GM13976 (cell line): ENCODE measurements around the gene BAZ2B.
"Not testable (repeated sequence)": the region's sequence is repeated elsewhere in the genome, so short reads cannot be mapped to it uniquely, and the experiment has no call there.

Experiments
- DNase-seq: peaks from one replicate; pipeline ENCODE4 v3.0.0; 2012; ENCODE audit warnings: low spot score
- in situ Hi-C: fragments of 300-500 bp; cut with MboI; formaldehyde crosslinking; loops from one replicate; pipeline ENCODE4 v1.12.0; 2022; ENCODE audit warnings: low sequenced_read_pairs, mixed read lengths, inconsistent platforms; ENCODE audit not compliant: unreplicated experiment
- TF ChIP-seq, protein P1 (sequence below): IDR thresholded peaks from 2 replicates; pipeline ENCODE4 v1.5.1; 2012; ENCODE audit warnings: borderline replicate concordance, mild to moderate bottlenecking; ENCODE audit not compliant: insufficient read depth; ENCODE audit errors: extremely low read depth, missing control alignments, control extremely low read depth

Gene BAZ2B

GRCh38 chr2:159366538-159366937, 249.8 kb downstream of the BAZ2B start:
- no peak for DNase-seq
- in situ Hi-C loops = no loop called here

DNA sequence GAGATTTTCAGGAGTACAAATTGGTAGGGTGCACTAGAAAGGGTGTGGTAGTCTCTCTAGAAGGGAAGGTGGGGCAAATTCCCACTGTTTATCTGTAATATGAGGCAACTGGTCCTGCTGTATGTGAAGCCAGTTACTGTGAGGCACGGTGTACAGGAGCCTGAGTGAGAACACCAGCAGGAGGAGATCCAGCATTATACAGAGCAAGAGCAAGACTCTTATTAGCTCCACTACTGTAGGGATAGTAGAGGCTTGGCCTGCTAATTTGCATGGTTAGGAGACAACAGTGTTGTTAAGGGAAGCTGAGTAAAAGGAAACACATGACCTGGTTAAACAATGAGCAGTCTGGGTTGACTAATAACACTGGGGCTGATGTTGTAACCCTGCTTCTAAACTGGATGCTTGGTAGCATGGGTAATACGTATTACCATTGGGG, 253.5 kb downstream of the BAZ2B start:
- TF ChIP-seq, protein P1, sequence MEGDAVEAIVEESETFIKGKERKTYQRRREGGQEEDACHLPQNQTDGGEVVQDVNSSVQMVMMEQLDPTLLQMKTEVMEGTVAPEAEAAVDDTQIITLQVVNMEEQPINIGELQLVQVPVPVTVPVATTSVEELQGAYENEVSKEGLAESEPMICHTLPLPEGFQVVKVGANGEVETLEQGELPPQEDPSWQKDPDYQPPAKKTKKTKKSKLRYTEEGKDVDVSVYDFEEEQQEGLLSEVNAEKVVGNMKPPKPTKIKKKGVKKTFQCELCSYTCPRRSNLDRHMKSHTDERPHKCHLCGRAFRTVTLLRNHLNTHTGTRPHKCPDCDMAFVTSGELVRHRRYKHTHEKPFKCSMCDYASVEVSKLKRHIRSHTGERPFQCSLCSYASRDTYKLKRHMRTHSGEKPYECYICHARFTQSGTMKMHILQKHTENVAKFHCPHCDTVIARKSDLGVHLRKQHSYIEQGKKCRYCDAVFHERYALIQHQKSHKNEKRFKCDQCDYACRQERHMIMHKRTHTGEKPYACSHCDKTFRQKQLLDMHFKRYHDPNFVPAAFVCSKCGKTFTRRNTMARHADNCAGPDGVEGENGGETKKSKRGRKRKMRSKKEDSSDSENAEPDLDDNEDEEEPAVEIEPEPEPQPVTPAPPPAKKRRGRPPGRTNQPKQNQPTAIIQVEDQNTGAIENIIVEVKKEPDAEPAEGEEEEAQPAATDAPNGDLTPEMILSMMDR = no peak
- no peak for DNase-seq
- in situ Hi-C loops = no loop called here

More at GRCh38 chr2:159366538-159366937, 249.8 kb downstream of the BAZ2B start:
- TF ChIP-seq, protein P1 = no peak

- no peak for DNase-seq
- TF ChIP-seq, protein P1 = no peak
- in situ Hi-C loops = no loop called here
Measured at GRCh38 chr2:159362094-159362493, 254.3 kb downstream of the BAZ2B start.

- in situ Hi-C loops, DNase-seq: not testable (repeated sequence)
Measured at GRCh38 chr2:159361603-159362002, 254.7 kb downstream of the BAZ2B start.

DNA sequence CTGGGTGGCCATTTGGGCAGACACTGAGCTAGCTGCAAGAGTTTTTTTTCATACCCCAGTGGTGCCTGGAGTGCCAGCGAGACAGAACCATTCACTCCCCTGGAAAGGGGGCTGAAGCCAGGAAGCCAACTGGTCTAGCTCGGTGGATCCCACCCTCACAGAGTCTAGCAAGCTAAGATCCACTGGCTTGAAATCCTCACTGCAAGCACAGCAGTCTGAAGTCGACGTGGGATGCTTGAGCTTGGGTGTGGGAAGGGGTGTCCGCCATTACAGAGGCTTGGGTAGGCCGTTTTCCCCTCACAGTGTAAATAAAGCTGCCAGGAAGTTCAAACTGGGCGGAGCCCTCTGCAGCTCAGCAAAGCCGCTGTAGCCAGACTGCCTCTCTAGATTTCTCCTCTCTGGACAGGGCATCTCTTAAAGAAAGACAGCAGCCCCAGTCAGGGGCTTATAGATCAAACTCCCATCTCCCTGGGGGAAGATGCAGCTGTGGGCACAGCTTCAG, 260.2 kb downstream of the BAZ2B start:
- no peak for DNase-seq

GRCh38 chr2:159351977-159352376, 264.4 kb downstream of the BAZ2B start:
- no peak for DNase-seq
- TF ChIP-seq, protein P1 = no peak
- in situ Hi-C loops = no loop called here

More for the DNA sequence above, 260.2 kb downstream of the BAZ2B start:
- TF ChIP-seq, protein P1 = no peak
- in situ Hi-C loops = no loop called here

DNA sequence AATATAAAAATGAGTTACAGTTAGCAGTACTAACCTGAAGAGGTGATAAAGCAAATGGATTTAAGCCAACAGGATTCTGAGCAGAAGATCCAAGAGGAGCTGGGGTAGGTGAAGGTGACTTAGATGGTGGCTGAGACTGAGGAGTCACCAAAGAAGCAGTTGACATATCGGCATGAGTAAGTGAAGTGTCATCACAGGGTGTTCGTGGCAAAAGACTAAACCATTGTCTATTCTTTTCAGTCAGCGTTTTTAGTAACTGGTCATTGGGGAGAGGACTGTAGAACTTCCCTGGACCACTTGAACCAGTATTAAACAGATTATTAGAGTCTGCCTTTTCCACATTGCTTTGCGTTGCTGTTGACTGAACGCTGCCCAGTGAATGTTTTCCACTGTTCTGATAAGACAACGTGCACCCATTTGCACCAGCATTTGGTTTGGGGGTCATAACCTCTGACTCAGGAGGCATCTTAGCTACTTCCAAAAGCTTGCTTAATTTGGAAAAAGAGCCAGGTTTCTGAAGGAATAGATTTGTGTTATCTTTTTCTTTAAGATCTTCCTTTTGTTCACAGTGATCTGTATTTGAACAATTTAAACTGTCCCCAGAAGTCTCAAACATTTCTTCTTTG, 266.6 kb downstream of the BAZ2B start:
- TF ChIP-seq, protein P1 = no peak
- in situ Hi-C loops = no loop called here
- no peak for DNase-seq
